GM21576 (cell line): ENCODE measurements around the gene SH3PXD2B.
"Not testable (repeated sequence)": the region's sequence is repeated elsewhere in the genome, so short reads cannot be mapped to it uniquely, and the experiment has no call there.

Source experiments
- ATAC-seq: cut with Tn5 transposase; IDR thresholded peaks from one replicate; pipeline ENCODE4 v1.9.1; 2021; ENCODE audit warnings: mild to moderate bottlenecking, moderate library complexity; ENCODE audit not compliant: unreplicated experiment

Gene SH3PXD2B

GRCh38 chr5:172486451-172486850 is 32.1 kb upstream of the SH3PXD2B start:
- no peak for ATAC-seq

- no peak for ATAC-seq
Observed at GRCh38 chr5:172485511-172486202, 31.3 kb upstream of the SH3PXD2B start.

GRCh38 chr5:172484664-172485063 is 30.3 kb upstream of the SH3PXD2B start:
- no peak for ATAC-seq

DNA sequence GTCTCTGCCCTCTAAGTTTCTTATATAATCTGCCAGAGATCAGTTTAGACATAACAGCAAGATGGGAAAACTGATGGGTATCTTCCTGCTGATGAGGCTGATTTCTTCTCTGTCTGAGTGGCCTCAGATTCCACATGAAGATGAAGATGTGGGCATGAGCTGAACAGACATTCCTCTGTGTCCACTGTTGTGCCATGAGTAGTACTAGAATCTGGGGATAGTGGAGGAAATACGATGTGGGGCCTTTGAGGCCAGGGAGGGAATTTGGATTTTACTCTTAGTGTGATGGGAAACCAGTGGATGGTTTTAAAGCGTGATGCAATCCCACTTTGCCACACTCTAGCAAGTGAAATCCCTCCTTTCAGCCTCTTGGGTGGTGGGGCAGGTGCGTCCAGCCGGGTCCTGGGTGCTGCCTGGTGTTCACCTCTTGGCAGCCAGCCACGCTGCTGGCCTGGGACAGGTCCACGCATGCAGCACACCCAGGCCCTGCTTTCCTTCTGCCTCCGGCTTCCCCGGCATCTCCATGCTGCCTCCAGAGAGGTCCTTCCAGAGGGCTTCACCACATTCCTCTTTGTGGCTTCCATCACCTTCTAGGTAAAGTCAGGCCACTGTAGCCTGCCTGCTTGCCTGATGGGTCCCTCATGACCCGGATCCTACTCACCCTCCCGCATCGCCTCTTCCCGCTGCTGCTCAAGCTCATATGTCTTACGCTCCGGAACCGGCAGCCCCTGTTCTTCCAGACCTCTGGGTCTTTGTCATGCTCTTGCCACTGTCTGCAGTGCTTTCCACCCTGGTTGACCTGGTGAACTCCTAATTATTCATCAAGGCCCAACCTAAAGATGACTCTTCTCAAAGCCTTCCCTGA is 28.1 kb upstream of the SH3PXD2B start:
- ATAC-seq: no peak

DNA sequence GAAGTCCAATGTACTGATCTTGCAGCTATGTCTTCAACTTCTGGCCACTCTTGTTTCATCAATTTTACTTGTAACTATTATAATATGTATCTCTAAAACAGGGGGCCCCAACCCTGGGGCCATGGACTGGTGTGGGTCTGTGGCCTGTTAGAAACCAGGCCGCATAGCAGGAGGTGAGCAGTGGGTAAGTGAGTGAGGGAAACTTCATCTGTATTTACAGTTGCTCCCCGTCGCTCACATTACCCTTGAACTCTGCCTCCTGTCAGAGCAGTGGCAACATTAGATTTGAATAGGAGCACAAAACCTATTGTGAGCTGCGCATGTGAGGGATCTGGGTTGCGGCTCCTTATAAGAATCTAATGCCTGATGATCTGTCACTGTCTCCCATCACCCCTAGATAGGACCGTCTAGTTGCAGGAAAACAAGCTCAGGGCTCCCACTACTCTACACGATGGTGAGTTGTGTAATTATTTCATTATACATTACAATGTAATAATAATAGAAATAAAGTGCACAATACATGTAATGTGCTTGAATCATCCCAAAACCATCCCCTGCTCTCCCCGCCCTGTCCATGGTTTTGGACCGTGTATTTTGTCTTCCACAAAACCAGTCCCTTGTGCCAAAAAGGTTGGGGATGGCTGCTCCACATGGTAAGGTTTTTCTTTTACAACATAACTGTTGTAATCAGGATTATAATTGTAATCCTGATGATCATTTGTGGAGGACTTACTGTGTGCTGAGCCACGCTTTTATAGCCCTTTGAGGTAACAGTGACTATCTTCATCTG is 26.9 kb upstream of the SH3PXD2B start:
- ATAC-seq: no peak

- no peak for ATAC-seq
Observed at GRCh38 chr5:172479784-172480115, 25.4 kb upstream of the SH3PXD2B start.

- no peak for ATAC-seq
Observed at GRCh38 chr5:172479034-172479783, 24.9 kb upstream of the SH3PXD2B start.

DNA sequence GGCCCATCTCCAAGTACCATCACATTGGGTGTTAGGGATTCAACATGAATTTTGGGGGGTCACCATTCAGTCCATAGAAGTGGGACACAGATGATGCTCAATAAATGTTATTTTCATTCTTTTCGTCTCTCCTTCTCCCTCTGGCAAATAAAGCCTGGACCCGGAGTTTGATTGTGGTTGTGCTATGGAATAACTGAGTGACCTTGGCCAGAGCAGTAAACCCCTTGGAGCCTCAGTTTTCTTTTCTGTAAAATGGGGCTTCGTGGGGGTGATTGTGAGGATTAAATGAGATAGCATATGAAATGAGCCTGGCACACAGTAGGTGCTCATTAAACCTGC is 24.3 kb upstream of the SH3PXD2B start:
- not testable (repeated sequence) for ATAC-seq

GRCh38 chr5:172478256-172478655 is 23.9 kb upstream of the SH3PXD2B start:
- no peak for ATAC-seq

GRCh38 chr5:172477466-172477865 is 23.1 kb upstream of the SH3PXD2B start:
- ATAC-seq: no peak

GRCh38 chr5:172474293-172474692 is 20.0 kb upstream of the SH3PXD2B start:
- ATAC-seq: no peak

DNA sequence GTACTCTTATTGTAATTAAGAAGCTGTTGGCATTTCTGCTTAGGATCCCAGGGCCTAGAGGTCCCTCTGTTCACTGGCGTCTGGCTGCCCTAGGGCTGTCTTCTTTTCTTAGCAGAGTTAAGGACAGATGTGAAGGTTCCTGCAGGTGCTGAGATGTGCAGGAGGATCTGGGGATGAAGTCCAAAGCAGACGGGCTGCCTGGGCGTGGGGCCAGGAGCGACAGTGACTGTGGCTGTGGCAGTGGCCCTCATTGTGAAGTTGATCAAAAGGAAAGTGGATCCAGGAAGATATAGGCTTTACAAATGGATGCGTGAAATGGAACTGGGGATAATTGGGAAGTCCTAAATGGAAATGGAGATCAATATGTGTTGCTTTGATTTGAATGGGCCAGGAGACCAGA is 19.1 kb upstream of the SH3PXD2B start:
- ATAC-seq: no peak

- no peak for ATAC-seq
Observed at GRCh38 chr5:172469697-172470096, 15.4 kb upstream of the SH3PXD2B start.

DNA sequence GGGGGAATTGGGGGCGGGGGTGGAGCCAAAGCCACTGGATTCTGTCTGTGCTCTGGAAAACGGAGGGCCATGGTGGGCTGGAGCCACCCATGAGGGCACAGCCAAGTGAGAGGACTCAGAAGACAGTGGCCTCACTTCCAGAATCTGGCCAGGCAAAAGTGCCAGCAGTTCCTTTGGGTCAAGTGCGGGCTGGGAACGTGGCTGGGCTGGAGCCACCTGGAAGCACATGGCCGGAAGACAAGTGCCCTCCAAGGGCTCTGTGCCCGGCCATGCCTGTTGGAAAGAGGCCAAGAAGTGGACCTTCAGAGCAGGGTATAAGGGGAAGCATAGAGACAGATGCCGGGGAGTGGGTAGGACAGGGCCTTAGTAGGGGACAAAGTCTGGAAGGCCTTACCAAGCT is 11.7 kb upstream of the SH3PXD2B start:
- no peak for ATAC-seq

GRCh38 chr5:172463031-172463430 is 8.7 kb upstream of the SH3PXD2B start:
- ATAC-seq: no peak

GRCh38 chr5:172459783-172460165 is 5.4 kb upstream of the SH3PXD2B start:
- no peak for ATAC-seq

- no peak for ATAC-seq
Observed at GRCh38 chr5:172458976-172459782, 4.9 kb upstream of the SH3PXD2B start.

DNA sequence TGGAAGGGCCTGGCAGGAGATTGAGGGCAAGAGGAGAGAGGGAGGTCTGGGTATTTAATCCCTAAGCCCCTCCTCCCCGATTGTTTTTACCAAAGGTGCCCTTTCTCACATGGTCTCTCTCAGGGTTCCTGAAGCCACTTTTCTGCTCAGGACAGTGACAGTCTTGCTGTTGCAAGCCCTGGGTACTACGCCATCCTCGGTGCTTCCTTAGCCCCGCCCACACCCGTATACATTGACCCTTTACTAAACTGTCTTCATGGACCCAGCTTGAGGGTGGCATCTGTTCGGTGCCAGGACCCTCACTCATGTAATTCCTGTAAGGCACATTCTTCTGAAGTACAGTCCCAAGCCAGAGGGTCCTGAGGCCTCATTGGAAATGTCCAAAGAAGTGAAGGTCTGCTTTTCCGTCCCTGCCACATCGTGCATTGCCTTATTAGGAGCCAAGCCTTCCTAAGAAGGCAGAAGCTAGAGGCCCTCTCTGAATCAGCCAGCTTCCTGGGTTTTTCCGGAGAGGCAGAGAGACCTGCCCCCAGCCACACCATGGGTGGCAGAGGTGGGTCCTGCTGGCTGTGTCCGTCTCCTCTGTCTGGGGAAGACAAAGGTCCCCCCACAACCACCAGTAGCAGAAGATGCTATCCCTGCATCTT is 1.9 kb upstream of the SH3PXD2B start:
- no peak for ATAC-seq

- ATAC-seq: no peak
Observed at GRCh38 chr5:172455511-172456061, 1.3 kb upstream of the SH3PXD2B start.

- no peak for ATAC-seq
Observed at GRCh38 chr5:172455087-172455381, 709 bp upstream of the SH3PXD2B start.
